HG03103 (cell line): ENCODE measurements around the gene IFNA8.
"Not testable (repeated sequence)": the region's sequence is repeated elsewhere in the genome, so short reads cannot be mapped to it uniquely, and the experiment has no call there.

Experiments
- ATAC-seq: cut with Tn5 transposase; IDR thresholded peaks from one replicate; pipeline ENCODE4 v1.9.1; 2021; ENCODE audit warnings: low read depth; ENCODE audit not compliant: unreplicated experiment

Gene IFNA8

DNA sequence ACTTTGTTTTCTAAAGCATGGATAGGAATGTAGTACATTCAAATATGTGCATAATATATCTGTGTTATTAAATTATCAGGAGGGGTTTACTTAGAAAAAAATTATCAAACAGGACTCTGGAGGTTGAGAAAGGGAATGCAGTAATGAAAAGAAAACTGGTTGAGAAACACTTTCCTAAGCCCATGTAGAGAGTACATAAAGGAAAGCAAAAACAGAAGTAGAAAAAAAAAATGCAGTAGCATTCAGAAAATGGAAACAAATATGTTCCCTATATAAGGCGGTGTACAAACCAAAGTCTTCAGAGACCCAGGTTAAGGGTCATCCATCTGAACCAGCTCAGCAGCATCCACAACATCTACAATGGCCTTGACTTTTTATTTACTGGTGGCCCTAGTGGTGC, at the start of gene IFNA8:
TSS of gene IFNA8 (plus strand) at position 301 of the 400 bp plus-strand sequence. CDS start at position 361, 60 bp downstream.
- no peak for ATAC-seq

DNA sequence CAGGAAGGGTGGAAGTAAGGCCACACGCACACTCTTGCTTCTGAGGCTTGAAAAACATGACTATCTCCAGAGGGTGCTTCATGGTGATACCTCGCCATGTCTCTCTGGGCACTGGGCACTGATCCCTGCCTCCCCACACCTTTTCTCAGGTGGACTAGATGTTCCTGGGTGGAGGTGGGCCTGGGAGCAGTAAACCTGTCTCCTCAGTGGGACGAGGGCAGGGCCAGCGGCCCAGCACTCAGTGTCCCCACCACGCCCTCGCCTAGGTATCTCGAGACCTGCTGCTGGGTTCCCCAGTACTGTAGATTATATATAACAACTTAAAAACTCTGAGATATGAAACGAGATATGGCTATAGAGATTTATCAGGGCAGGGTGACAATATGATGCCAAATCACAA, 46.6 kb upstream of the IFNA8 start:
- ATAC-seq = no peak

DNA sequence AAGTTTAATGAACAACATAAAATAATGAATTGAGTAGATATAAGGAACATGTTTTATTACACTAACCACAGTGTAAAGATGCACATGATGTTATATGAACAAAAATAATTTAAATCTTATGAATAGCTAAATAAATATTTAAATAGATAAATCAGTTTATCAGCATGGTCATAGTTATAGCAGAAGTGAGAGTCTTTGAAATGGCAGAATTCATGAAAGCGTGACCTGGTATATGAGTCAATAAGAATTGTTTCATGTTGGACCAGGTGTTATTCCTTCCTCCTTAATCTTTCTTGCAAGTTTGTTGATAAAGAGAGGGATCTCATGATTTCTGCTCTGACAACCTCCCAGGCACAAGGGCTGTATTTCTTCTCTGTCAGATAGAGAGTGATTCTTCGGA, 41.7 kb upstream of the IFNA8 start:
- peak; percentile 85 for ATAC-seq

DNA sequence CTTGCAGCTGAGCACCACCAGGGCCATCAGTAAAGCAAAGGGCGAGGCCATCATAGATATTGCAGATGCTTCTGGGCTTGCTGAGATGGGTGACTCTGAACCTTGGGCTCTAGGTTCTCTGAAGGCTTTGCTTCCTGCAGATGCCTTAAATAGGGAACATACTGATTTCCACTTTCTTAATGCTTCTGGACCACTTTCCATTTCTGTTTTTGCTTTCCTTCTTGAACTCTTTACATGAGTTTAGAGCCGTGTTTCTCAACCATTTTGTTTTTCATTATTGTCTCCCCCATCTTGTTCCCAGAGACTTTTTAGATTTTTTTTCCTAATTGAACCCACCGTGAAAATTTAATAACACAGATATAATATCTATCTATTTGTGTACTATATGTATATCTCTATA, 41.0 kb upstream of the IFNA8 start, which contains the start of gene IFNA13:
TSS of gene IFNA13 (minus strand) at position 101 of the 400 bp plus-strand sequence. CDS start at position 54, 47 bp downstream.
- no peak for ATAC-seq

DNA sequence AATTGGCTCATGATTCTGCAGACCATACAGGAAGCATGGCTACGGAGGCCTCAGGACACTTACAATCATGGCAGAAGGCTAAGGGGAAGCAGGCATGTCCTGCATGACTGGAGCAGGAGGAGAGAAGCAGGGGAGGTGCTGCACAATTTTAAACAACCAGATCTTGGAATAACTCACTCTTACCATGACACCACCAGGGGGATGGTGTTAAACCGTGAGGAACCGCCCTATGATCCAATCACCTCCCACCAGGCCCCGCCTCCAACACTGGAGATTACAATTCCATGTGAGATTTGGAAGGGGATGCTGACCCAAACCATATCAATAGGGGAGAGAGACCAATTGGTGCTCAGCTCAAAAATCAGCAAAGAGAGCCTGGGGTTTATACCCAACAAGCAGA, 37.5 kb upstream of the IFNA8 start:
- ATAC-seq = not testable (repeated sequence)

DNA sequence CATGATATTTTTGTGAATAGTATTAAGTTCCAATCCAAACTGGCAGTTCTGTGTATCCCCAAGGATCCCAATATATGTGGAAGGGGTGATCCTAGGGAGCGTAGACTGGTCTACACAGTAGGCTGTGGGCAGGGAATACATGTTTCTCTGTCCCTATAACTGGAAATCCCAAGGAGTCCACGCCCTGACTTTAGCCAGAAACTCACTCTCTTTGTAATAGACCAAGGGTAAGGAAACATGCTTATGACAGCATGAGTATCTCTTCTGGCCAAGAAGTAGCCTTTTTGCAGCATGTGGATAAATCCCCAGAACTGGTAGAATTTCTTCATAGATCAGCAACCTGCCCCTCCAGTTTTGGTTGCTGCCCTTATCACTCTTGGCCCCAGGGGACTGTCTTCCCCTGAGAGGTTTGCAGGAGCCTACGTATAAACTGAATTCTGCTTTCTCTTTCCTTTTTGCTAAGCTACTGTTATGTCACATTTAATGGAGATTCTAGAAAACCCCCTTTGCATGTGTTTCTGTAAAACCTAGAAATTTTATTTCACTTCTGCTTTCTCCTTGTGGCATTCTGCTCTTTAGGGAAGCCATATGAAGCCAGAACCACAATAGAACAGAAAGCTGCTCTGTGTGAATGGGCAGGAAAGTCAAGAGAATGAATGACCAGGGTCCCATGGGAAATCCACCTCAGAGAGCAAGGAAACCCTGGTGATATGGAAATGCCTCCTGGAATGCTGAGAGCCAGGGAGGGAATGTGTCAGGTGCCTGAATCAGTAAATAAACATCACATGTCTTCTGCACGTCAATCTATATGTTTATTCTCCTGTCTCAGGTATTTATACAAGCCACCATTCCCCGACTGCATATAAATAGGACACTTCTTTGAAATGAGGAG, 27.2 kb upstream of the IFNA8 start:
- ATAC-seq = peak; percentile 97

DNA sequence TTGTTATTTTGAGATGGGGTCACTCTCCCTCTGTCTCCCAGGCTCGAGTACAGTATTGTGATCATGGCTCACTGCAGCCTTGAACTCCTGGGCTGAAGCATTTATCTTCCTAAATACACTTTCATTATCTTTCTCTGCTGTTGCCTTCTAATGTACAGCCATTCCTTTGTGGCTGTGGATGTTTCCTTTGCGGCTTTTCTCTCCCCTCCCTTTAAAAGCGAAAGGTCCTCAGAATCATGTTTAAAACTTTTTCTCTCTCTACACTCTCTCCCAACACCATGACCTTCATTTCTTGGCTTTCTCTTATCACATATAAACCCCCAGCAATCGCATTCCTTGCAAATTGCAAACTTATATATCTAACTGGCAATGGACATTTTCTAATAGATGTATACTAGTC, 25.3 kb upstream of the IFNA8 start:
- no peak for ATAC-seq

DNA sequence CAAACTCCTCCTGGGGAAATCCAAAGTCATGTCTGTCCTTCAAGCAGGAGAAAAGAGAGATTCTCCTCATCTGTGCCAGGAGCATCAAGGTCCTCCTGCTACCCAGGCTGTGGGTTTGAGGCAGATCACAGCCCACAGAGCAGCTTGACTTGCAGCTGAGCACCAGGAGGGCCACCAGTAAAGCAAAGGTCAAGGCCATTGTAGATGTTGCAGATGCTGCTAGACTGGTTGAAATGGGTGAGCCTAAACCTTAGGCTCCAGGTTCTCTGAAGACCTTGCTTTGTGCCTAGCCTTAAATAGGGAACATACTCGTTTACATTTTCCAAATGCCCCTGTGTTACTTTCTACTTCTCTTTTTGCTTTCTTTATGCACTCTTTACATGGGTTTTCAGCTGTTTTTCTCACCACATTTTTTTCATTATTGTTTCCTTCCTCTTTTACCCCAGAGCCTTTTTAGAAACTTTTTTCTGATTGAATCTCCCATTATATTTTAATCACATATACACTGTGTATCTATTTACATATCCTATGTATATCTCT, 23.7 kb upstream of the IFNA8 start, which contains the start of gene IFNA2:
TSS of gene IFNA2 (minus strand) at position 268 of the 540 bp plus-strand sequence. CDS start at position 199, 69 bp downstream.
- ATAC-seq = no peak

DNA sequence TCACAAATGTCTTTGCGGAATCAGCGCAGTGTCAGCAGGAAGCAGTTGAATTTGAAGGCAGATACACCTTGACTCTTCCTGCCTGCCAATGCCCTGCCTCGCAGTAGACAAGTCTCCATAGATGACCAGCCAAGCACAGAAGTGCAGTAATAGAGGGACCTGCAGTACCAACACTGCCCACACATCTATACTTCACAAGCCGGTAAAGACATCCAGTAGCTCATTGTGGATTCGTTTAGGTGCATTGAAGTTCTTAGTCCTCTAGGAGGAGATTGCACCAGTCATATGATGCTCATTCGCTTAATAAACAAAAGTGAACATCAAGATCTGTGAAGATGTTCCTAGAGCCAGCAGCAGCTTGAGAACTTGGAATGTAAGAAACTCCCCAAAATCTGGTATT, 16.6 kb upstream of the IFNA8 start:
- ATAC-seq = peak; percentile 76

DNA sequence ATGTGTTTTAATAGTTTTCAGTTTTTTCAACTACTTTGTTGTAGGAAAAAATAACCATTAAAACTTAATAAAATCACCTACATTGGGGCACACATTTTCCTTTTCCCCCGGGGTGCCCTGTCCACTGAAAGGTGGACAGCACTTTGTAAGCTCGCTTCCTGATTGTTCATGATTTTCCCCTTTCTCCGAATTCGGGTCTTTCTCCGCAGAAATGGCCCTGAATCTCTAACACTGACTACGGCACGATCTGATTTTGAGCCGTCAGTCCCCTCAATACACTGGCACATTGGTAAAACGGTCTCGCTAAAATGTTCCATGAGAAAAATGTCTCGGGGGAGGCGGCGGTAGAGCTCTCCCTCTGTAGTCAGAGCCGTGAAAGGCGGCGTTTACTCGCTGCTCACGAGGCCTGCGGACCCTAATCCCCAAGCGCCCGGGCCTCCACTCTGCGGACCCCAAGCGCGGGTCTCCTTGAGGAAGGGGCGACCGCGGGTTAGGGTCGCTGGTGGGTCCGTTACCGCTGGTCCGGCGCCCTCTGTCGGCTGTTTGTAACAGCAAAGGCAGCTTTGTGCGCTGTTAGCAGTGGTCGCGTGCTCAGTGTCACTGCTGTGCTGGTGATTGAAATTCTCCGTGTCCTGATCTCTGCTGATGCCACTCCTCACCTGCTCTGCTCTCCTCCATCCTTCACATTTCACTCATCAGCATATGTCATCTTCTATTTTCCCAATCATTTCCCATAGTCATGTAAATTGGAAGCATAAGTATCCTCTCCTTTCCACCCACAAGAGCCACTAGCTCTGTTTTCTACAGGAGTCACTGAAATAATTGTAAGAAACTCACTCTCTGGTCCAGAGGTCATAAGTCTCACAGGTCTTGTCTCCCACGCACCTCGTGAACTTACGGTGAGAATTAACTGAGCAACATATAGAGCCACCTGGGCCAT, 12.9 kb upstream of the IFNA8 start:
- peak; percentile 67 for ATAC-seq

DNA sequence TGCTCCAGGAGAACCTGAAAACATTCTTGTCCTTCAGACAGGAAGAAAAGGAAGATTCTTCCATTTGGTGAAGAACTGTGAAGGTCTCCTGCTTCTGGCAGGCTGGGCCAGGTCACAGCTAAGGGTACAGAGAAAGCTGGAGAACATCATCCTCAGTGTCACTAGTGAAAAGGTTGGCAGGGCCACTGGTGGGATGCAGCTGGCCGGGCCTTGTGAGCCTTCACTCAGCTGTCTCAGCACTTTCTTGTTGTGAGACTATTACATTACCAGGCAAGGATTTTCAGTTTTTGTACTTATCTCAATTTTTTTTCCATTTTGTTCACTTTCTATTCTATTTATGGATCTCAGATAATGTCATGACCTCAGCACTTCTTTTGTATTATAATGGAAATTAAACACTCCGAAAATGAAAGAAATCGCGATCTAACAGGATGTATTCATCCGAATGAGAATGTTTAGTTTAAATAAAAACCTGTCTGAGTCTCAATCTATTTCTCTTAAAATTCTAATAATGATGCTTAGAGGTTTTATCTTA, 9.9 kb upstream of the IFNA8 start:
- ATAC-seq = no peak

DNA sequence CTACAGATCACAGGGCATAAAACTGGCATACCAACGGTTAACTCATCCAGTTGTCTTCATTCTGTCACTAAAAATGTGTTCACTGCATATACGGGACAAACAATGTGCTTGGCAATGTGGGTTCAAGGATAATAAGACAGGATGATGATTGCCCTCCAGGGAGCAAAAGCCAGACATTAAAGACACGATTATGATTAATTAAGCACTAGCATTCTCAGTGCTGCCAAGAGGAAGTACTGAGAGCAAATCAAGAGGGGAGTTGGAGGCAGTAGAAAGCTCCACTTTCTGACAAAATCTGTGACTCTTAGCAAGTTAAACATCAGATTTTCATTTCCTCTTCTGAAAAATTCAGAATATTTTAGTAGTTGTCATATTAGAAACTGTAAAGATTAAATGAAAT, 9.0 kb upstream of the IFNA8 start:
- no peak for ATAC-seq

DNA sequence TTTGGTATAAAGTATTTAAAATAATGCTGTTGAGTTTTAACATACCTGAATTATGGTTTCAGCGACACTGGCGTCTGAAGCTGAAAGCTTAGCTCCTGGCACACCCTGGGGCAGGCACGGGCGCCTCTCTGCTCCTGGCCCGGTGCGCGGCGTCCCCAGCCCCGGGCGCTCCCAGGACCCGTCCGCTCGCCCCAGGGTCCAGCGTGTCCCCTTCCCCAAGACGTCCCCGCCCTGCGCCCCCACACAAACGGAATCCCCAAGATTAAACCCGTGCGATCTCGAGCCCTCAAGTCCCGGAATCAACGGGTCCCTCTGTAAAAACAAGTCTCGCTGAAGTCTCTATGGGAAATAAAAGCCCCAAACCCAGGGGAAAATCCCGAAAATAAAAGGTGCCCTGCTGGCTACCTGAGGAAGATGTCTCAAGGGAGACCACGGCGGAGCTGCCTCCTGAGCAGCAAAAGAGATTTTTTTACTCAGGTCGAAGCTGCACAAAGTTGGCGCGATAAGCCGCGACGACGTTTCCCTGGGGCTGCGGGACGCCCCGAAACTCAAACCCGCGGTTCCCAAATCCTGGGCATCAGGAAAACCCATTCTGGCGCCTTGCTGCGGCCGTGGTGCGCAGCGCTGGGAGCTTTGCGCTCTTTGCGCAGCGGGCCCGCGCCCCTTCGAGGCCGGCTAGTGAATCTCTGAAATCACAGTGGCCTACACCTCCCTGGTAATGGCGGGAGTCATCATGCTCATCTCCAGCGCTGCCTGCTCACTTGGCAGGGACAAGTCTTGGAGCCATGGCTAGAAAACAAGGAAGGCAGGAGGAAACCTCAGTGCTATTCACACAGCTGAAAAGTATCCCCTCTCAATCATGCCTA, 6.3 kb upstream of the IFNA8 start:
- peak; percentile 54 for ATAC-seq

DNA sequence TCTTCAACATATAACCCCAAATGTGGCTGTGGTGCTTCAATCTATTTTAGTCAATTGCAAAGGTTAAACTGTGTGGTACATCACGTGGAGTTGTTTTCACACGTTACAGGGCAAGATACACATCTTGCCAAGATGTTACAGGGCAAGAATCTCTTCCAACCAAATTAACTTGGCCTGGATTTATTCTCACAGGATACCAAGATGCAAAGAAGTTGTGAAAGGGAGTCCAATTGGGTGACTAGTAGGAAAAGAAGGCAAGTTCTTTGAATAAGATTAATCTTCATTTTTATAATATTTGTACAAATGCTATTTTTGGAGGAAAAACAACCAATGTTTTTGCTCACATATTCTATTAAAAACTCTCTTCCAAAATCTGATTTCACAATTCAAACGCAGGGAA, 4.8 kb upstream of the IFNA8 start:
- ATAC-seq = no peak

DNA sequence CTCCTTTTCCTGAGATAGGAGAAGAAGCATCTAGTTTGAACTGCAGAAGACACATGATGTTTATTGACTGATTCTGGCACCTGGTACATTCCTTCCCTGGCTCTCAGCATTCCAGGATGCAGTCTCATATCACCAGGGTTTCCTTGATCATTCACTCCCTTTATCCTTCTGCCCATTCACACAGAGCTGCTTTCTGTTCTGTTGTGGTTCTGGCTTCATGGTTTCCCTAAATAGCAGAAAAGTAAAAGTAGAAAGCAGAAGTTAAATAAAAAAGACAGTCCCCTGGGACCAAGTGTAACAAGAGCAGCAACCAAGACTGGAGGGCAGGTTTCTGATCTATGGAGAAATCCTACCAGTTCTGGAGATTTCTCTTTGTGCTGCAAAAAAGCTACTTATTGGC, 3.2 kb downstream of the IFNA8 start:
- no peak for ATAC-seq

DNA sequence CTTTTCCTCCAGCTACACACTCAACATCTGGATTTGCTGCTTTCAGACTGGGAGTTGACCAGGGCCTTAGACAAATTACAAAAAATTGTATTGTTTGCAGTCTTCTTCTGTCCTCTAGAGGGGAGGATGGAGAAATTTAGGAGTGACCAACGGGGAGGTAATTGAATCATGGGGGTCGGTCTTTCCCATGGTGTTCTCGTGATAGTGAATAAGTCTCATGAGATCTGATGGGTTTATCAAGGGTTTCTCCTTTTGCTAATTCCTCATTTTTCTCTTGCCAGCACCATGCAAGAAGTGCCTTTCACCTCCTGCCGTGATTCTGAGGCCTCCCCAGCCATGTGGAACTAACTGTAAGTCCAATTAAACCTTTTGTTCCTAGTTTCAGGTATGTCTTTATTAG, 4.2 kb downstream of the IFNA8 start:
- ATAC-seq = no peak

DNA sequence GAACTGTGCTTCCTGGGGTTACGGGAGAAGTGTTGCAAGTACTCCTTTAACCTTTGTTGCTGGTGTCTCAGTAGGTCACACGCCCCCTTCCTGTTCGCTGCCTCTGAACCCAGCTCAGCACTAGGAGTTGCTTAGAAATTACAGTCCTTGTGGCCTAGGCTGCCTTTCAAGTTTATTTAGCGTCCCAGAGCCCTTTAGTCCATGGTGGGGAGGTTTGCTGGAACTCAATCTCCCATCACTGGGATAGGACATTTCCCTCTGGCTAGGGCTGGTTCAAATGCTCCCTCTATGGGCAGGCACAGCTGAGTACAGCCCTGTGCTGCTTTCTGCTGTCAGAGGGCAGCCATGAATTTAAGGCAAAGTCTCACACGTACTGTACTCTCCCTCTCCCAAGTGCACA, 4.7 kb downstream of the IFNA8 start:
- ATAC-seq = peak; percentile 44

DNA sequence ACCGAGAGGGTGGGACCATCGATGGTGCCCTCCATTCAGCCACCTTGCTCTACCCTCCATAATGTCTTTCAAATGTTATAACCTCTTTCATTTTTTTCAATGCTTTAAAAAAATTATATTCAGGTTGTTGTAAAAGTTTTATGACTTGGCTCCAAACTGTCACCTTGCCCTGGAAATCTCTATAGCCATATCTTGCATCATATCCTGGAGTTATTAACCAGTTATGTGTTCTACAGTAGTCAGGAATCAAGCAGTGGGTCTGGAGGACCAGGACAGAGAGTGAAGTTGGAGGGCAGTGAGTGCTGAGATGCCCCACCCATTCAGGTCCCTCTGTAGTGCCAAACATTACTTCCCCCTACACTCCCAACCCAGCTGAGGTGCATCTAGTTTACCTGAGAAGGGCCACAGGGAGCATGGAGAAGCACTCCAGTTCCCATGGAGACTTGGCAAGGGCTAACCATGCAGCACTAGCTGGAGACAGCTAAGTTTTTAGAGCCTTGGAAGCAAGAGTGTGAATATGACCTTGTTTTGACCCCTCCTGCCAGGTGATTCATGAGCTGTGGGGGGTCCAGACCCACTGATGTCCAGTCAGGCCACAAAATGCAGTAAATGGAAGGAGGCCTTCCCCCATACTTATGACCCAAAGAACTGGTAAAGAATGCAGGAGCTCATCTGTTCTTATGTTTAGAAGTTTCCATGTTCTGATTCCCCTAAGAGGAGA, 5.5 kb downstream of the IFNA8 start:
- ATAC-seq = no peak
